ENCODE measurements around the gene PDE1A. TPM values are rescaled to one million over a fixed set of nuclear protein-coding genes. Genes with fewer than 3 reads are reported as not detected.

The PDE1A gene
- total RNA-seq, 4 donors from 2014 or later, result 9.2 to 11.0 (median 10.1) TPM

DNA sequence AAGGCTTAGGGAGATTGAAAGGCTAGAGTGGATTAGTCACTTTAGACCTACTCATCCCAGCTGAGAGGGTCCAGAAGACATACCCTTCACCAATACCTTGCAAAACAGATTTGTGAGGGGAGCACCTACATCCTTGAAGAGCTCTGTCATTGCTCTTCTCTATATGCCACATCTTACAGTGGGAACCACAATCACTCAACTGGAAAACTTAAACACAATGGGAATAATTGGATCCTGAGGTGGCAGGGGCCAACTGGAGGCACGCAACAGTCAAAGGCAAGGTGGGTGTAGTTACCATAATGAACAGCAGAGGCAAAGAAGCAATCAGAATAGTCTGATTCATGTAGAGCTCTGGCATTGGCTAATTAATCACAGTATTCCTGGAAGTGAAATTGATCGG, 35.4 kb downstream of the PDE1A start:
- TF ChIP-seq, protein P1, sequence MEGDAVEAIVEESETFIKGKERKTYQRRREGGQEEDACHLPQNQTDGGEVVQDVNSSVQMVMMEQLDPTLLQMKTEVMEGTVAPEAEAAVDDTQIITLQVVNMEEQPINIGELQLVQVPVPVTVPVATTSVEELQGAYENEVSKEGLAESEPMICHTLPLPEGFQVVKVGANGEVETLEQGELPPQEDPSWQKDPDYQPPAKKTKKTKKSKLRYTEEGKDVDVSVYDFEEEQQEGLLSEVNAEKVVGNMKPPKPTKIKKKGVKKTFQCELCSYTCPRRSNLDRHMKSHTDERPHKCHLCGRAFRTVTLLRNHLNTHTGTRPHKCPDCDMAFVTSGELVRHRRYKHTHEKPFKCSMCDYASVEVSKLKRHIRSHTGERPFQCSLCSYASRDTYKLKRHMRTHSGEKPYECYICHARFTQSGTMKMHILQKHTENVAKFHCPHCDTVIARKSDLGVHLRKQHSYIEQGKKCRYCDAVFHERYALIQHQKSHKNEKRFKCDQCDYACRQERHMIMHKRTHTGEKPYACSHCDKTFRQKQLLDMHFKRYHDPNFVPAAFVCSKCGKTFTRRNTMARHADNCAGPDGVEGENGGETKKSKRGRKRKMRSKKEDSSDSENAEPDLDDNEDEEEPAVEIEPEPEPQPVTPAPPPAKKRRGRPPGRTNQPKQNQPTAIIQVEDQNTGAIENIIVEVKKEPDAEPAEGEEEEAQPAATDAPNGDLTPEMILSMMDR (IDR thresholded peaks at IDR 0.05; ENCODE audit: low read depth), result no peak

DNA sequence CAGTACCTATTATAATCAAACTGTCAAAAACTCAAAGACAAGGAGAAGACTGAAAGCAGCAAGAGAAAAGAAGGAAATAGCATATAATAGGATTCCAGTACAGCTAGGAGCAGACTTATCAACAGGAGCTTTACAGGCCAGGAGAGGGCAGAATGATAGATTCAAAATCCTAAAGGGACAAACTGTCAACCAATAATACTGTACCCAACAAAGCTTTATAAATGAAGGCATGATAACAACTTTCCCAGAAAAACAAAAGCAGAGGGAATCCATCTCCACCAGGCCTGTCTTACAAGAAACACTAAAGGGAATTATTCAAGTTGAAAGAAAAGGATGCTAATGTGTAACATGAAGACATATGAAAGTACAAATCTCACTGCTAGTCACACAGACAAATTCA, 42.0 kb downstream of the PDE1A start:
- TF ChIP-seq, protein P1 (IDR thresholded peaks at IDR 0.05; ENCODE audit: low read depth), result no peak

DNA sequence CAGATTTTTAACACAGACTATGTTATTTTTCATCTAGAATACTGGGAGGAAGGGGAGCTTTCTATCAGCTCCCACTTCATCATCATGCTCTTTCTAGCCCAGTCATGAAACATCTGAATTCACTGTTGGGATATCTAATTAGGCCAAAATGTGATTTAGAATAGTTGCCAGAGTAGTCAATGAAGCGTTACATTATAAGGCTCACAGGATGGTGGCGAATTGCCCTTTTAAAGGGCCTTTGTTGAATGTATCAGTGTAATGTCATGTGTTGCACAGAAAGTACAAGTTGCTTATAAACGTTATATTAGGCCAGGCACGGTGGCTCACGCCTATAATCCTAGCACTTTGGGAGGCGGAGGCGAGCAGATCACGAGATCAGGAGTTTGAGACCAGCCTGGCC, 45.6 kb downstream of the PDE1A start:
- TF ChIP-seq, protein P1 (IDR thresholded peaks at IDR 0.05; ENCODE audit: low read depth), result no peak

DNA sequence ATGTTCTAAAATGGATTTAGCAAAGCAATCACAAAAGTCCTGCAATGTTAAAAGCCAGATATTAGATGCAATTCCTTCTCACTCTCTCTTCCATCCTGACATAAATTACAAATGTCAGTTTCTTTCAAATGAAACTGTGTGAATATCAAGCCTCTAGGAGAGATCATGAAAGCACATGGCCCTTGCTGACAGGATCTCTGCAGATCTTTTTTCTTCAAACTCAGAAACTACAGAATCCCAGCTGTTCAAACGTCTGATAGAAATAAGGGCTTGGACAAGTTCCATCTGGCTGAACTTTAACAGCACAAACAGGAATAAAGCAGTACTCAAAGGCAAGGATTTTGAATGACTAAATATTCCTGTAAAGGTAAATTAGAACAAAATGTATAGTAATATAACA, 47.6 kb downstream of the PDE1A start:
- TF ChIP-seq, protein P1 (IDR thresholded peaks at IDR 0.05; ENCODE audit: low read depth), result no peak

DNA sequence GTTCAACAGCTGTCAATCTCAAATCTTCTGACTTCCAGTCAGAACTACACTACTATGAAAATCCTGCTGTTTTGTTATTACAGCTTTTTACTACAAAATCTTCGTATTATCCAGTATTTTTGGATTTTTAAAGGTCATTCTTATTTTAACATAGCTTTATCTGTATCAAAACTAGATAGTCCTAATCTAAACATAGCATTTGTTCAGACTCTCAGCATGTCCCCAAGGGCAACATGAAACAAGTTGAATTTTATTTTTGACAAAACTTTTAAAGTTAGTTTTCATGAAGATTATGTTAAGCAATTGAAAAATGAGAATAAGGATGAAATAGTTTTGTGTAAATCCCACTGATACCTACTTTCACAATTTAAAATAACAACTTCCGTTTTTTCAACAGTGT, 48.1 kb downstream of the PDE1A start:
- TF ChIP-seq, protein P1 (IDR thresholded peaks at IDR 0.05; ENCODE audit: low read depth), result no peak

DNA sequence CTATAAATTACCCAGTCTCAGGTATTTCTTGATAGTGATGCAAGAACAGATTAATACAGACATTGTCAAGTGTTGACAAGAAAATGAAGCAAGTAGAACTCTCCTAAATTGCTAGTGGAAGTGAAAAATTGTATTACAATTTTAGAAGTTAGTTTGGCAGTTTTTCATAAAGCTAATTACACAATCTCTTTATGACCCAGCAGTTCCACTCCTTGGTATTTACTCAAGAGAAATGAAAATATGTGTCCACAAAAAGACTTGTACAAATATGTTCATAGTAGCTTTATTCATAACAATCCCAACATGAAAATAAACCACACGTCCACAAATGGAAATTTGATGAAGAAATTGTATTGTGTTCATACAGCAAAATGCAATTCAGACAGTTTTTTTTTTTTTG, 49.4 kb downstream of the PDE1A start:
- TF ChIP-seq, protein P1 (IDR thresholded peaks at IDR 0.05; ENCODE audit: low read depth), result no peak

DNA sequence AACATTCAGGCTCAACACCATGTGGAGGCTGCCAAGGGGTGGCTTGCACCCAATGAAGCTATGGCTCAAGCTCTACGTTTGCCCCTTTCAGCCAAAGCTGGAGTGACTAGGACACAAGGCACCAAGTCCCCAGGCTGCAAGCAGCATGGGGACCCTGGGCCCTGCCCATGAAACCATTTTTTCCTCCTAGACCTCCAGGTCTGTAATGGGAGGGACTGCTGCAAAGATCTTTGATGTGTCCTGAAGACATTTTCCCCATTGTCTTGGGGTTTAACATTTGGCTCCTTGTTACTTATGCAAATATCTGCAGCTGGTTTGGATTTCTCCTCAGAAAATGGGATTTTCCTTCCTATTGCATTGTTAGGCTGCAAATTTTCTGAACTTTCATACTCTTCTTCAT, 51.0 kb downstream of the PDE1A start:
- TF ChIP-seq, protein P1 (IDR thresholded peaks at IDR 0.05; ENCODE audit: low read depth), result no peak

All from subcutaneous adipose tissue (tissue), 4 donors.